ENCODE measurements around the gene CDAN1.

CDAN1 gene

GRCh38 chr15:42734076-42734672, 2.8 kb downstream of the CDAN1 start (continued):
- TF ChIP-seq PATZ1 (CRISPR knock-in tag; IDR thresholded peaks at IDR 0.05; ENCODE audit: borderline replicate concordance) = no peak
- no peak for TF ChIP-seq OSR1 (CRISPR knock-in tag; IDR thresholded peaks at IDR 0.05)

GRCh38 chr15:42733027-42733426, 3.9 kb downstream of the CDAN1 start:
- no peak for ATAC-seq
- TF ChIP-seq ISL1 (CRISPR knock-in tag; IDR thresholded peaks at IDR 0.05) = no peak

- no peak for TF ChIP-seq ISL1 (CRISPR knock-in tag; IDR thresholded peaks at IDR 0.05)
- no peak for TF ChIP-seq CSDC2 (CRISPR knock-in tag; IDR thresholded peaks at IDR 0.05)
- no peak for TF ChIP-seq TOX (CRISPR knock-in tag; IDR thresholded peaks at IDR 0.05; ENCODE audit: borderline replicate concordance)
- no peak for TF ChIP-seq POU6F1 (CRISPR knock-in tag; IDR thresholded peaks at IDR 0.05; ENCODE audit: borderline replicate concordance, low read depth)
- no peak for TF ChIP-seq ESRRG (CRISPR knock-in tag; IDR thresholded peaks at IDR 0.05)
- no peak for TF ChIP-seq TCF4 (CRISPR knock-in tag; IDR thresholded peaks at IDR 0.05; ENCODE audit: borderline replicate concordance)
- TF ChIP-seq ZFP30 (CRISPR knock-in tag; IDR thresholded peaks at IDR 0.05) = no peak
- ATAC-seq = no peak
These were observed 4.7 kb downstream of the CDAN1 start for GRCh38 chr15:42732095-42732827.

- no peak for ATAC-seq
- TF ChIP-seq ZNF70 (CRISPR knock-in tag; IDR thresholded peaks at IDR 0.05) (no peak), POU6F1 (CRISPR knock-in tag; IDR thresholded peaks at IDR 0.05; ENCODE audit: borderline replicate concordance, low read depth) (no peak)
These were observed 5.5 kb downstream of the CDAN1 start for GRCh38 chr15:42731461-42731860.

- ATAC-seq = no peak
- no peak for TF ChIP-seq CREB5 (CRISPR knock-in tag; IDR thresholded peaks at IDR 0.05; ENCODE audit: low read depth)
- TF ChIP-seq ZNF565 (CRISPR knock-in tag; conservative IDR thresholded peaks at IDR 0.05; ENCODE audit: low read depth) = no peak
- TF ChIP-seq ZNF8 (CRISPR knock-in tag; IDR thresholded peaks at IDR 0.05) = no peak
- TF ChIP-seq TCF4 (CRISPR knock-in tag; IDR thresholded peaks at IDR 0.05; ENCODE audit: borderline replicate concordance) = no peak
- TF ChIP-seq CSRNP3 (CRISPR knock-in tag; IDR thresholded peaks at IDR 0.05) = no peak
- TF ChIP-seq ZFP30 (CRISPR knock-in tag; IDR thresholded peaks at IDR 0.05) = no peak
These were observed 6.4 kb downstream of the CDAN1 start for GRCh38 chr15:42730536-42730935.

- TF ChIP-seq ZNF70 (CRISPR knock-in tag; IDR thresholded peaks at IDR 0.05) (no peak), BACH2 (CRISPR knock-in tag; IDR thresholded peaks at IDR 0.05; ENCODE audit: borderline replicate concordance) (no peak)
- no peak for ATAC-seq
These were observed 6.8 kb downstream of the CDAN1 start for GRCh38 chr15:42730135-42730534.
